IMR-90 (cell line): ENCODE data around the gene DRC7. TPM values are rescaled to one million over a fixed set of nuclear protein-coding genes. Genes with fewer than 3 reads are reported as not detected.
A peak's percentile ranks its signal among the peaks of the same experiment; 100 is the strongest.

Experiments used
- ATAC-seq: fragments of 200-7000 bp; cut with Tn5 transposase; 2 replicates; pipeline ENCODE4 v1.9.1; 2020; ENCODE audit warnings: low read depth, mild to moderate bottlenecking, moderate library complexity
- BruUV-seq: library from RNA; stranded (reverse); fragments of 400-500 nt; replicated peaks from 2 replicates; lab custom pipeline; 2021; lab: Mats Ljungman, UMichigan
- CTCF ChIA-PET: fragments of 300-600 bp; formaldehyde crosslinking; extraction: SDS; loops from one replicate; lab custom pipeline; 2021; ENCODE audit warnings: antibody characterized with exemption; lab: Yijun Ruan, JAX
- POLR2A ChIA-PET: fragments of 300-600 bp; sonication (Branson Sonifier 250); formaldehyde crosslinking; loops from one replicate; lab custom pipeline; 2022; ENCODE audit warnings: antibody characterized with exemption; ENCODE audit not compliant: unreplicated experiment; lab: Charles Lee
- DNase-seq: peaks from one replicate; pipeline ENCODE4 v3.0.0; 2013
- H2AFZ ChIP-seq: replicated peaks from 2 replicates; pipeline ENCODE3; 2013; ENCODE audit warnings: low read length, mild to moderate bottlenecking; ENCODE audit not compliant: poor library complexity
- H2AK5ac ChIP-seq: 2 replicates; pipeline ENCODE4 v1.6.1; 2013; ENCODE audit warnings: low read depth, low read length, inconsistent platforms
- H2AK9ac ChIP-seq: replicated peaks from 2 replicates; pipeline ENCODE3; 2013; ENCODE audit warnings: mild to moderate bottlenecking, low read depth, low read length, moderate library complexity; ENCODE audit not compliant: poor library complexity
- H2BK120ac ChIP-seq: 2 replicates; pipeline ENCODE4 v1.6.1; 2013; ENCODE audit warnings: low read depth, low read length, inconsistent platforms
- H2BK15ac ChIP-seq: 3 replicates; pipeline ENCODE4 v1.6.1; 2013; ENCODE audit warnings: low read depth, low read length, inconsistent platforms
- H2BK20ac ChIP-seq: 2 replicates; pipeline ENCODE4 v1.6.1; 2013; ENCODE audit warnings: low read depth, mild to moderate bottlenecking, inconsistent platforms, low read length, moderate library complexity
- H2BK5ac ChIP-seq: 2 replicates; pipeline ENCODE4 v1.6.1; 2013; ENCODE audit warnings: mild to moderate bottlenecking, low read depth, low read length, inconsistent platforms; ENCODE audit not compliant: poor library complexity, severe bottlenecking
- H3K14ac ChIP-seq: replicated peaks from 2 replicates; pipeline ENCODE4 v1.6.1; 2013; ENCODE audit warnings: low read depth, low read length, inconsistent platforms
- H3K18ac ChIP-seq: 2 replicates; pipeline ENCODE4 v1.6.1; 2013; ENCODE audit warnings: low read depth, low read length, control low read depth
- H3K23ac ChIP-seq: 2 replicates; pipeline ENCODE4 v1.6.1; 2013; ENCODE audit warnings: low read depth, low read length, inconsistent platforms
- H3K27ac ChIP-seq: 2 replicates; pipeline ENCODE4 v1.5.1; 2013; ENCODE audit warnings: mild to moderate bottlenecking, control low read depth, low read length; ENCODE audit not compliant: insufficient read depth
- H3K27me3 ChIP-seq: 2 replicates; pipeline ENCODE4 v1.6.1; 2013; ENCODE audit warnings: low read length; ENCODE audit not compliant: control insufficient read depth, insufficient read depth
- H3K36me3 ChIP-seq: 2 replicates; pipeline ENCODE4 v1.6.1; 2013; ENCODE audit warnings: low read length, mixed read lengths; ENCODE audit not compliant: control insufficient read depth, insufficient read depth
- H3K4ac ChIP-seq: 2 replicates; pipeline ENCODE4 v1.6.1; 2013; ENCODE audit warnings: low read depth, low read length, inconsistent platforms
- H3K4me1 ChIP-seq: 2 replicates; pipeline ENCODE4 v1.6.1; 2013; ENCODE audit warnings: low read length, mixed read lengths; ENCODE audit not compliant: control insufficient read depth, insufficient read depth
- H3K4me2 ChIP-seq: 2 replicates; pipeline ENCODE4 v1.6.1; 2013; ENCODE audit warnings: low read depth, mild to moderate bottlenecking, control low read depth, low read length, moderate library complexity
- H3K4me3 ChIP-seq: 2 replicates; pipeline ENCODE4 v1.5.1; 2013; ENCODE audit warnings: low read depth, mild to moderate bottlenecking, control low read depth, low read length, moderate library complexity; ENCODE audit not compliant: insufficient read depth
- H3K56ac ChIP-seq: 2 replicates; pipeline ENCODE4 v1.6.1; 2013; ENCODE audit warnings: low read length, inconsistent platforms; ENCODE audit not compliant: insufficient read depth; ENCODE audit errors: extremely low read depth
- H3K79me1 ChIP-seq, 2 experiments: 2 replicates each; pipeline ENCODE4 v1.6.1; 2013; ENCODE audit warnings: low read length in 2 of 2, inconsistent platforms in 1 of 2, low read depth in 1 of 2
- H3K9ac ChIP-seq: 2 replicates; pipeline ENCODE4 v1.6.1; 2013; ENCODE audit warnings: low read depth, low read length, control low read depth
- H3K9me1 ChIP-seq: 2 replicates; pipeline ENCODE4 v1.6.1; 2013; ENCODE audit warnings: low read length, inconsistent platforms; ENCODE audit not compliant: insufficient read depth
- H3K9me3 ChIP-seq: 2 replicates; pipeline ENCODE4 v1.6.1; 2013; ENCODE audit warnings: low read length; ENCODE audit not compliant: control insufficient read depth, insufficient read depth
- H4K20me1 ChIP-seq: 2 replicates; pipeline ENCODE4 v1.6.1; 2013; ENCODE audit warnings: low read length, inconsistent platforms; ENCODE audit not compliant: insufficient read depth
- H4K5ac ChIP-seq: 2 replicates; pipeline ENCODE4 v1.6.1; 2013; ENCODE audit warnings: mild to moderate bottlenecking, low read depth, low read length, control low read depth
- H4K8ac ChIP-seq, 2 experiments: 2 replicates each; pipeline ENCODE4 v1.6.1; 2013; ENCODE audit warnings: low read depth in 2 of 2, low read length in 2 of 2, control low read depth in 1 of 2, inconsistent platforms in 1 of 2
- H4K91ac ChIP-seq: 2 replicates; pipeline ENCODE4 v1.6.1; 2013; ENCODE audit warnings: low read depth, low read length, inconsistent platforms; ENCODE audit not compliant: insufficient read depth
- CEBPB ChIP-seq: IDR thresholded peaks from 2 replicates; pipeline ENCODE4 v1.6.1; 2012; ENCODE audit warnings: low read depth, low read length, improper control_type of control experiment
- FOS ChIP-seq: fragments of 150-350 bp; IDR thresholded peaks from 2 replicates; pipeline ENCODE4 v1.6.1; 2016; ENCODE audit warnings: low read depth, low read length
- MAFK ChIP-seq: IDR thresholded peaks from 2 replicates; pipeline ENCODE4 v1.6.1; 2012; ENCODE audit warnings: low read depth, low read length, improper control_type of control experiment
- MAZ ChIP-seq: IDR thresholded peaks from 2 replicates; pipeline ENCODE4 v1.6.1; 2012; ENCODE audit warnings: low read depth, mild to moderate bottlenecking, low read length, improper control_type of control experiment, moderate library complexity, borderline replicate concordance
- MXI1 ChIP-seq: IDR thresholded peaks from 2 replicates; pipeline ENCODE4 v1.6.1; 2012; ENCODE audit warnings: low read depth, mild to moderate bottlenecking, low read length, moderate library complexity, borderline replicate concordance
- NFE2L2 ChIP-seq: fragments of 150-350 bp; IDR thresholded peaks from 2 replicates; pipeline ENCODE4 v1.6.1; 2016; ENCODE audit warnings: low read depth, mild to moderate bottlenecking, low read length
- POLR2A ChIP-seq: IDR thresholded peaks from 2 replicates; pipeline ENCODE4 v1.6.1; 2012; ENCODE audit warnings: mild to moderate bottlenecking, low read depth, low read length
- RAD21 ChIP-seq: IDR thresholded peaks from 2 replicates; pipeline ENCODE4 v1.6.1; 2012; ENCODE audit warnings: low read length, improper control_type of control experiment
- RCOR1 ChIP-seq: IDR thresholded peaks from 2 replicates; pipeline ENCODE4 v1.6.1; 2012; ENCODE audit warnings: mild to moderate bottlenecking, low read length, improper control_type of control experiment; ENCODE audit not compliant: insufficient replicate concordance
- RFX5 ChIP-seq: IDR thresholded peaks from 2 replicates; pipeline ENCODE4 v1.8.0; 2012; ENCODE audit warnings: low read depth, mild to moderate bottlenecking, low read length, moderate library complexity
- SMC3 ChIP-seq: fragments of 150-350 bp; IDR thresholded peaks from 2 replicates; pipeline ENCODE4 v1.6.1; 2016; ENCODE audit warnings: low read depth, mild to moderate bottlenecking, antibody characterized with exemption, low read length, moderate library complexity
- WGBS, 2 experiments: methylation state at CpG; one replicate each; pipeline versions ENCODE4 v1.1.5 to v1.1.7; 2013; ENCODE audit warnings: missing lambda C conversion rate in 2 of 2; ENCODE audit not compliant: insufficient read length in 1 of 2; ENCODE audit errors: extremely low coverage in 2 of 2; 5-methylcytosine and 5-hydroxymethylcytosine counted together
- dilution Hi-C: fragments of 300-500 bp; cut with HindIII; formaldehyde crosslinking; loops from one replicate; pipeline ENCODE4 v1.14.3; 2018; ENCODE audit warnings: low sequenced_read_pairs; ENCODE audit not compliant: unreplicated experiment
- in situ Hi-C: fragments of 300-500 bp; cut with MboI; formaldehyde crosslinking; loops from 3 replicates; pipeline ENCODE4 v1.14.3; 2019; ENCODE audit warnings: low sequenced_read_pairs, inconsistent platforms, mixed read lengths
- intact Hi-C: fragments of 100-400 bp; cut with micrococcal nuclease; formaldehyde crosslinking; loops from 2 replicates; pipeline ENCODE4 v1.10.0; 2022
- polyA plus RNA-seq, 3 experiments: library from polyadenylated mRNA; depleted of rRNA; stranded (reverse); fragments of >200 nt; gene quantifications; 2 replicates each; pipeline ENCODE4 v1.2.3, GENCODE V29; 2012; ENCODE audit warnings: low replicate concordance in 1 of 3
- total RNA-seq: library from RNA; depleted of rRNA; stranded (reverse); fragments of >200 nt; gene quantifications from 2 replicates; pipeline ENCODE4 v1.2.3, GENCODE V29; 2012
- TF ChIP-seq, protein P1 (sequence below): conservative IDR thresholded peaks from 2 replicates; pipeline ENCODE4 v1.5.1; 2012; ENCODE audit warnings: mild to moderate bottlenecking, low read depth, low read length, improper control_type of control experiment

The DRC7 gene
- total and polyA plus RNA-seq, 2 of the 4 experiments (the other 2 are of a cell fraction) = not detected

DNA sequence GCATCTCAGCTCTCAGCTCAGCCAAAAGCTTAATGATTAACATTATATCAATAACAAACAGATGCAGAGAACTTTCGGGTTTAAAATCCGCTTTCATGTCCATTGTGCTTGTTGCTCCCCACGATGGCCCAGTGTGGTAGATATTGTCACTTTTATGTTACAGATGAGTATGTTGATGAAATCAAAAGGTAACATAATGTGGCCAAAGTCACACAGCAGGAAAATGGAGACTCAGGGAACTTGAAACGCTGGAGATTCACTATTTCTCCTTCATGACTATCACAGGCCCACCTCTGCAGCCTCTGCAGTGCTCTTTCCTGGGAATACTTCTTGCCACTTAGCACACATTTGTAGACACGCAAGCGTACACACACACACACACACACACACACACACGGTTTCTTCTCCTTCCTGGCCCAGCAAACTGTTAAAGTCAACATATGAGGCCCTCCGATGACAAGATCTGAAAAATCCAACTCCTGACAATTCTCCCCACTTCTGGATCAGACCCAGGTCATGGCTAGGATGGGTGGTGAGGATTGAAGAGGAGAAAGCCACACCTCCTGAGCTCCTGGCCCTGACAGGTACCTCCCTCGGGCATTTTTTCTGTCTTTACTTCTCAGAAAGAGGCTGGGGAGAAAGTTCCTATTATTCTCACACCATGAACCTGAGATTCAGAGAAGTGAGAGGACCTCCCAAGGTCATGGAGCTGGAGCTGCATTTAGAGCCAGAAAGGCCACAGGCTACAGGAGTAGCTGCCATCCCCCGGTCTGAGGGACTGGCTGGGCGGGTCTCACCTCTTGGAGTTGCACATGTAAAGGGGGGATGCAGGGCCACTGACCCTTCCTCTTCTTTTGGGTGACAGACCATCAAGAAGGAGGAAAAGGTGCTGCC lies 9.7 kb downstream of the DRC7 start (continued):
- TF ChIP-seq CEBPB = no peak

DNA sequence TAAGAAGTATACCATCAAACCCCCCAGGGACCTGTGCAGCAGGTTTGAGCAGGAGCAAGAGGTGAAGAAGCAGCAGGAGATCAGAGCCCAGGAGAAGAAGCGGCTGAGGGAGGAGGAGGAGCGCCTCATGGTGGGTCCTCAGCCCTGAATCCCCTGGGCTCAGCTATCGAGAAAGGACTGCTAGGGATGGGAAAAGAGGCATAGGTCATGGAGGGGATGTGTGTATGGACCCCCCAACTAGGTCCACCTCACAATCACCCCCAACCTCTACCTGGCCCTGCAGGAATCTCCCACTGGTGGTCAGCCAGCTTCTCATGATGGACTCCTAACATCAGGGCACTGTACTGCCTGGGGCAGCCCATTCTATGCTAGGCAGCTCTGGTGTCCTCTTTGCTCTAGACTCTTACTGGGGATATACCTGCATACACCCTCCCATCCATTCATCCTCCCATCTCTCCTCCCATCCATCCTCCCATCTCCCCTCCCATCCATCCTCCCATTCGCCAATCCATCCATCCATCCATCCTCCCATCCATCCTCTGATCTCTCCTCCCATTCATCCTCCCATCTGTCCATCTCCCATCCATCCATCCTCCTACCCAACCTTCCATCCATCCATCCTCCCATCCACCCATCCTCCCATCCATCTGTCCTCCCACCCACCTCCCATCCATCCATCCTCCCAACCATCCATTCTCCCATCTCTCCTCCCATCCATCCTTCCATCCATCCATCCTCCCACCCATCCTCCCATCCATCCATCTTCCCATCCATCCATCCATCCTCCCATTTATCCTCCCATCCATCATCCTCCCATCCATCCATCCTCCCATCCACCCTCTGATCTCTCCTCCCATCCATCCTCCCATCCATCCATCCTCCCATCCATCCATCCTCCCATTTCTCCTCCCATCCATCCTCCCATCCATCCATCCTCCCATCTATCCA lies 10.6 kb downstream of the DRC7 start:
- Histone ChIP-seq H3K4me3 (no peak overlapping the region), H3K14ac (no peak overlapping the region), H3K4me2 (no peak overlapping the region), H3K4me1 (no peaks in the 10 kb centered on the region), H3K4ac (no peak overlapping the region), H2BK15ac (no peak overlapping the region), H3K9me1 (no peaks in the 10 kb centered on the region), H3K23ac (no peak overlapping the region), H2BK20ac (no peak overlapping the region), H2AK9ac (no peak overlapping the region), H3K27ac (no peak overlapping the region), H3K9ac (no peak overlapping the region), H3K56ac (no peak overlapping the region), H3K36me3 (no peaks in the 10 kb centered on the region), H3K79me1 (no peaks in the 10 kb centered on the region), H4K8ac (no peak overlapping the region), H4K5ac (no peak overlapping the region), H3K27me3 (peaks cover 43% of the 10 kb centered on the region), H2AFZ (peak overlapping the region; percentile 43), H2AK5ac (no peak overlapping the region), H3K9me3 (no peaks in the 10 kb centered on the region), H2BK120ac (no peak overlapping the region), H4K91ac (no peak overlapping the region), H4K20me1 (no peaks in the 10 kb centered on the region), H3K18ac (no peak overlapping the region), H2BK5ac (peak overlapping the region; percentile 26)
- ATAC-seq (no peak), DNase-seq (no peak)
- ChIA-PET CTCF (no interaction called here), POLR2A (no interaction called here)
- BruUV-seq = no TSS peak
- in situ Hi-C loops (no loop called here), intact Hi-C loops (no loop called here), dilution Hi-C loops (no loop called here)
- 83 to 100% methylated on average over 1 of the region's 4 CpGs for WGBS, 2 experiments
- TF ChIP-seq MXI1 (no peak), CEBPB (no peak), MAFK (no peak), SMC3 (no peak), NFE2L2 (no peak), RFX5 (no peak), POLR2A (no peak), FOS (no peak), RAD21 (no peak), MAZ (no peak), RCOR1 (no peak)
- TF ChIP-seq, protein P1, sequence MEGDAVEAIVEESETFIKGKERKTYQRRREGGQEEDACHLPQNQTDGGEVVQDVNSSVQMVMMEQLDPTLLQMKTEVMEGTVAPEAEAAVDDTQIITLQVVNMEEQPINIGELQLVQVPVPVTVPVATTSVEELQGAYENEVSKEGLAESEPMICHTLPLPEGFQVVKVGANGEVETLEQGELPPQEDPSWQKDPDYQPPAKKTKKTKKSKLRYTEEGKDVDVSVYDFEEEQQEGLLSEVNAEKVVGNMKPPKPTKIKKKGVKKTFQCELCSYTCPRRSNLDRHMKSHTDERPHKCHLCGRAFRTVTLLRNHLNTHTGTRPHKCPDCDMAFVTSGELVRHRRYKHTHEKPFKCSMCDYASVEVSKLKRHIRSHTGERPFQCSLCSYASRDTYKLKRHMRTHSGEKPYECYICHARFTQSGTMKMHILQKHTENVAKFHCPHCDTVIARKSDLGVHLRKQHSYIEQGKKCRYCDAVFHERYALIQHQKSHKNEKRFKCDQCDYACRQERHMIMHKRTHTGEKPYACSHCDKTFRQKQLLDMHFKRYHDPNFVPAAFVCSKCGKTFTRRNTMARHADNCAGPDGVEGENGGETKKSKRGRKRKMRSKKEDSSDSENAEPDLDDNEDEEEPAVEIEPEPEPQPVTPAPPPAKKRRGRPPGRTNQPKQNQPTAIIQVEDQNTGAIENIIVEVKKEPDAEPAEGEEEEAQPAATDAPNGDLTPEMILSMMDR = no peak
